Measurements from ENCODE around the gene GSDMA.

DNA sequence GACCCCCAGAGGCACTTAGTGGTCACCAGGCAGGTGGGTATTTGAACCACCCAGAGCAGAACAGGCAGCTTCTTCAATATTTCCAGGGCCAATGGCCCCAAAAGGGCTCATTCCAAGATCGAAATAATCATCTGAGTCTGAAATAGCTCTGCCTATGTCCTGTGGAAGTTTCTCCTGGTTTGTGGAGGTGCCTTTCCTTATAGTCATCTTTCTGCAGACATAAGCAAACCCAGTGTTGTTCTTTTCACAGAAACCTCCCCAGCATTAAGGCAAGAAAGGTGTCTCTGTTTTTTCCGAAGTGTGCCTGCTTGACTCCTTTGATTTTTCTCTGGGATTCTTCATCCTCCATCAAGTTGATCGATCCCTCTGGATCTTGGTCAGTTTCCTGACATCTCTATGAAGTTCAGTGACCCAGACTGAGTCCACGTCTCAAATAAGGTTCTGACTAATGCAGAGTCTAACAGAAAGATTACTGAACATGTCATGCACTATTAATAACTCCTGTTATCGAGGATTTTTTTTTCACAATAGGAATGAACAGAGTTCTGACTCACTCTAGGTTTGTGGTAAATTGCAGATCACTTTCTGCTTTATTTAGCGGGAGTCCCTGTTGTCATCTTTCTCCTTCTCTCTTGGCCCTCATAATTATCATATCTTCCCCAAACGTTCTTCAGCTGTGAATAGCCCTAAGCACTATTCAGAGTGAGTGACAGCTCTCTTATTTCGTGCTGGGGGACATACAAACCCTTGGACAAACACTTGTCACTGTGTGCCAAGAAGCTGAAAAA lies 33.8 kb upstream of the GSDMA start:
- no peak for TF ChIP-seq GABPA (IDR thresholded peaks at IDR 0.05 in 1 of 2, conservative IDR thresholded peaks at IDR 0.05 in 1 of 2)
- no peak for TF ChIP-seq CTCF (IDR thresholded peaks at IDR 0.05; ENCODE audit: low read depth, low read length, missing input control)
- no peak for TF ChIP-seq TAF1 (conservative IDR thresholded peaks at IDR 0.05)
